Neural cell (in vitro differentiated cells): Measurements from ENCODE around the gene C18orf54. TPM values are rescaled to one million over a fixed set of nuclear protein-coding genes. Genes with fewer than 3 reads are reported as not detected.
"Not testable (repeated sequence)": the region's sequence is repeated elsewhere in the genome, so short reads cannot be mapped to it uniquely, and the experiment has no call there.

Experiments used
- H2AFZ ChIP-seq: fragments of 200-600, 300-800 bp; sonication (generic), shearing (Covaris generic); 2 replicates; pipeline ENCODE4 v1.6.0; 2014; ENCODE audit warnings: low read depth, mild to moderate bottlenecking, antibody characterized with exemption, low read length, moderate library complexity
- H3F3A ChIP-seq: fragments of 200-600 bp; shearing (Covaris generic); 2 replicates; pipeline ENCODE4 v1.6.1; 2016; ENCODE audit warnings: mild to moderate bottlenecking, moderate library complexity, mixed read lengths, antibody characterized with exemption, low read length; ENCODE audit not compliant: insufficient read depth, poor library complexity, severe bottlenecking
- H3K27ac ChIP-seq: fragments of 200-600, 300-800 bp; sonication (generic), shearing (Covaris generic); 2 replicates; pipeline ENCODE4 v1.5.1; 2014; ENCODE audit warnings: mild to moderate bottlenecking, low read length, moderate library complexity
- H3K27me3 ChIP-seq: fragments of 300-800, 200-600 bp; sonication (generic), shearing (Covaris generic); 2 replicates; pipeline ENCODE4 v1.6.0; 2014; ENCODE audit warnings: mild to moderate bottlenecking, low read depth, low read length, moderate library complexity; ENCODE audit not compliant: insufficient read depth
- H3K36me3 ChIP-seq: fragments of 300-800, 200-600 bp; sonication (generic), shearing (Covaris generic); 2 replicates; pipeline ENCODE4 v1.5.1; 2014; ENCODE audit warnings: mild to moderate bottlenecking, antibody characterized with exemption, low read length, moderate library complexity; ENCODE audit not compliant: insufficient read depth
- H3K4me2 ChIP-seq: fragments of 300-800, 200-600 bp; sonication (generic), shearing (Covaris generic); 2 replicates; pipeline ENCODE4 v1.6.0; 2014; ENCODE audit warnings: mild to moderate bottlenecking, low read length
- H3K4me3 ChIP-seq: fragments of 300-800, 200-600 bp; sonication (generic), shearing (Covaris generic); 2 replicates; pipeline ENCODE4 v1.5.1; 2014; ENCODE audit warnings: mild to moderate bottlenecking, low read length, moderate library complexity
- H3K79me2 ChIP-seq: fragments of 200-600 bp; shearing (Covaris generic); replicated peaks from 2 replicates; pipeline ENCODE4 v1.6.0; 2014; ENCODE audit warnings: mild to moderate bottlenecking, low read length, moderate library complexity; ENCODE audit not compliant: insufficient read depth
- H3K9ac ChIP-seq: fragments of 300-800, 200-600 bp; sonication (generic), shearing (Covaris generic); 2 replicates; pipeline ENCODE4 v1.6.1; 2016; ENCODE audit warnings: mild to moderate bottlenecking, low read length, mixed read lengths
- H3K9me2 ChIP-seq: fragments of 200-600 bp; shearing (Covaris generic); 2 replicates; pipeline ENCODE4 v1.6.1; 2016; ENCODE audit warnings: mild to moderate bottlenecking, low read length, mixed read lengths; ENCODE audit not compliant: insufficient read depth
- H3K9me3 ChIP-seq: fragments of 200-600, 300-800 bp; sonication (generic), shearing (Covaris generic); 2 replicates; pipeline ENCODE4 v1.6.1; 2016; ENCODE audit warnings: mild to moderate bottlenecking, mixed run types, low read length, moderate library complexity, mixed read lengths
- H4K20me1 ChIP-seq: fragments of 200-600 bp; shearing (Covaris generic); 2 replicates; pipeline ENCODE4 v1.6.1; 2016; ENCODE audit warnings: mild to moderate bottlenecking, mixed run types; ENCODE audit not compliant: insufficient read depth
- EP300 ChIP-seq: fragments of 450-650 bp; conservative IDR thresholded peaks from 2 replicates; pipeline ENCODE4 v1.6.1; 2014; ENCODE audit warnings: antibody characterized with exemption, mild to moderate bottlenecking, moderate library complexity; ENCODE audit not compliant: poor library complexity, severe bottlenecking
- EZH2 ChIP-seq: fragments of 200-600, 300-800 bp; shearing (Covaris generic), sonication (generic); IDR thresholded peaks from 2 replicates; pipeline ENCODE4 v1.6.1; 2014; ENCODE audit warnings: antibody characterized with exemption, low read length, borderline replicate concordance, mild to moderate bottlenecking; ENCODE audit not compliant: insufficient read depth, poor library complexity, severe bottlenecking
- MXI1 ChIP-seq: fragments of 450-650 bp; conservative IDR thresholded peaks from 2 replicates; pipeline ENCODE4 v1.6.1; 2014; ENCODE audit warnings: antibody characterized with exemption, mild to moderate bottlenecking; ENCODE audit not compliant: poor library complexity, severe bottlenecking
- POLR2AphosphoS5 ChIP-seq: IDR thresholded peaks from 2 replicates; pipeline ENCODE4 v1.6.1; 2012
- RAD21 ChIP-seq: fragments of 450-650 bp; conservative IDR thresholded peaks from 2 replicates; pipeline ENCODE4 v1.6.1; 2014; ENCODE audit warnings: antibody characterized with exemption, mild to moderate bottlenecking, moderate library complexity
- SMC3 ChIP-seq: fragments of 450-650 bp; conservative IDR thresholded peaks from 2 replicates; pipeline ENCODE4 v1.6.1; 2014; ENCODE audit warnings: antibody characterized with exemption, mild to moderate bottlenecking, moderate library complexity; ENCODE audit not compliant: poor library complexity
- TAF1 ChIP-seq: IDR thresholded peaks from 2 replicates; pipeline ENCODE4 v1.6.1; 2012; ENCODE audit warnings: low read depth
- polyA minus RNA-seq: library from RNA; depleted of rRNA, polyadenylated mRNA; stranded (reverse); fragments of >200 nt; gene quantifications from 2 replicates; pipeline ENCODE4 v1.2.3, GENCODE V29; 2014
- polyA plus RNA-seq: library from polyadenylated mRNA; depleted of rRNA; stranded (reverse); fragments of >200 nt; gene quantifications from 2 replicates; pipeline ENCODE4 v1.2.3, GENCODE V29; 2014
- TF ChIP-seq, protein P1 (sequence below): IDR thresholded peaks from 2 replicates; pipeline ENCODE4 v1.6.1; 2012; ENCODE audit warnings: borderline replicate concordance
- TF ChIP-seq, protein P2 (sequence below): fragments of 450-650 bp; IDR thresholded peaks from 2 replicates; pipeline ENCODE4 v1.5.1; 2014; ENCODE audit warnings: antibody characterized with exemption, mild to moderate bottlenecking, moderate library complexity; ENCODE audit not compliant: poor library complexity, severe bottlenecking

The C18orf54 gene
- 2.2 and 2.3 TPM in 2 replicates for polyA plus RNA-seq
- 3.4 and 4.9 TPM in 2 replicates for polyA minus RNA-seq

DNA sequence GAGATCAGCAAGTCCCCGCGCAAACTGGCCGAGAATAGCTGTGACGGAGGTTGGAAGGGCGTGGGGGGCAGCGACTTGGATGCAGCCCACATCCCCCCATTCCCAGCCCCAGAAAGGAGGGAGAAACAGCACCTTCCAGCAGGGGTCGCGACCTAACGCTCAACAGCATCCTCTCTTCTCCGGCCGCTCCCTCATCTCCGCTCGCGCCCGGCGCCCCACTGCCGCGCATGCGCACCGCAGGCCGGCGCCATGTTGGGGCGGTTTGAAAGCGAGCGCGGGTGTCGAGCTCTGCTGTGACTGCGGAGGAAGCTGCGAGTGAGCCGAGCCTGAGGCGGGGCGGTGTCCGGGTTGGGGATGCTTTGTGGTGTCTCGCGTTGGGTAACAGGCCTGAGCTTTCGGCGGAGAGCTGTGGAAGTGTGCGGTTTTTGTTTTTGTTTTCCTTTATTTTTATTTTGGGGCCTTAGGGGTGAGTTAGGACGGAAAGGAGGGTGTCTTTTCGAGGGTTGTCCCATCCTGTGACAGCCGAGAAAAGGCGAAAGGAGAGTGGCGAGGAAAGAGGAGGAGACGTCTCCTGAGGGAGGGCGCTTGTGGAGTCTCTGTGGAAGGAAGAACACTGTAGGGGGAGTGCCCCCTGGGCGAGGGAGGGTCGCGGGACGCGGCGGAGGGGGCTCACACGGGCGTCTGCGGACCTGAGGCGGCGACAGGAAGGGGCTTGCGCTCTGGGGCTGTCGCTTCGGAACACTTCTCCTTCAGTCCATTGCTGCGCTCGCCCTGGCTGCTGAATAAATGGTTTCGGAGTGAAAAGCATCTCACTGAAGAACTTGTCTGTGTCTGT lies at the start of gene C18orf54, which contains the start of gene STARD6:
TSS of gene C18orf54 (plus strand) at position 247 of the 835 bp plus-strand sequence. CDS start 2,667 bp downstream, outside the sequence.
TSS of gene STARD6 (minus strand) at position 199 of the 835 bp plus-strand sequence. CDS start 3,285 bp downstream, outside the sequence.
- Histone ChIP-seq H3K9me3 (no peaks in the 10 kb centered on the region), H3K9ac (peak within 1 kb of the TSS; percentile 79), H2AFZ (peak within 1 kb of the TSS; percentile 68), H3K4me2 (peak within 1 kb of the TSS; percentile 89), H3K4me3 (peak within 1 kb of the TSS; percentile 79), H3K9me2 (no peaks in the 10 kb centered on the region), H3K27ac (peak within 1 kb of the TSS; percentile 66), H3K27me3 (no peaks in the 10 kb centered on the region), H3F3A (no peaks in the 10 kb centered on the region), H3K36me3 (no peaks in the 10 kb centered on the region), H3K79me2 (peaks cover 10% of the 10 kb centered on the region), H4K20me1 (no peaks in the 10 kb centered on the region)
- no peak for TF ChIP-seq EZH2
- TF ChIP-seq, protein P1, sequence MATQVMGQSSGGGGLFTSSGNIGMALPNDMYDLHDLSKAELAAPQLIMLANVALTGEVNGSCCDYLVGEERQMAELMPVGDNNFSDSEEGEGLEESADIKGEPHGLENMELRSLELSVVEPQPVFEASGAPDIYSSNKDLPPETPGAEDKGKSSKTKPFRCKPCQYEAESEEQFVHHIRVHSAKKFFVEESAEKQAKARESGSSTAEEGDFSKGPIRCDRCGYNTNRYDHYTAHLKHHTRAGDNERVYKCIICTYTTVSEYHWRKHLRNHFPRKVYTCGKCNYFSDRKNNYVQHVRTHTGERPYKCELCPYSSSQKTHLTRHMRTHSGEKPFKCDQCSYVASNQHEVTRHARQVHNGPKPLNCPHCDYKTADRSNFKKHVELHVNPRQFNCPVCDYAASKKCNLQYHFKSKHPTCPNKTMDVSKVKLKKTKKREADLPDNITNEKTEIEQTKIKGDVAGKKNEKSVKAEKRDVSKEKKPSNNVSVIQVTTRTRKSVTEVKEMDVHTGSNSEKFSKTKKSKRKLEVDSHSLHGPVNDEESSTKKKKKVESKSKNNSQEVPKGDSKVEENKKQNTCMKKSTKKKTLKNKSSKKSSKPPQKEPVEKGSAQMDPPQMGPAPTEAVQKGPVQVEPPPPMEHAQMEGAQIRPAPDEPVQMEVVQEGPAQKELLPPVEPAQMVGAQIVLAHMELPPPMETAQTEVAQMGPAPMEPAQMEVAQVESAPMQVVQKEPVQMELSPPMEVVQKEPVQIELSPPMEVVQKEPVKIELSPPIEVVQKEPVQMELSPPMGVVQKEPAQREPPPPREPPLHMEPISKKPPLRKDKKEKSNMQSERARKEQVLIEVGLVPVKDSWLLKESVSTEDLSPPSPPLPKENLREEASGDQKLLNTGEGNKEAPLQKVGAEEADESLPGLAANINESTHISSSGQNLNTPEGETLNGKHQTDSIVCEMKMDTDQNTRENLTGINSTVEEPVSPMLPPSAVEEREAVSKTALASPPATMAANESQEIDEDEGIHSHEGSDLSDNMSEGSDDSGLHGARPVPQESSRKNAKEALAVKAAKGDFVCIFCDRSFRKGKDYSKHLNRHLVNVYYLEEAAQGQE: peak; percentile 79
- peak; percentile 61 for TF ChIP-seq SMC3
- peak; percentile 95 for TF ChIP-seq MXI1
- TF ChIP-seq TAF1: peak; percentile 71
- peak; percentile 21 for TF ChIP-seq EP300
- peak; percentile 54 for TF ChIP-seq RAD21
- TF ChIP-seq, protein P2, sequence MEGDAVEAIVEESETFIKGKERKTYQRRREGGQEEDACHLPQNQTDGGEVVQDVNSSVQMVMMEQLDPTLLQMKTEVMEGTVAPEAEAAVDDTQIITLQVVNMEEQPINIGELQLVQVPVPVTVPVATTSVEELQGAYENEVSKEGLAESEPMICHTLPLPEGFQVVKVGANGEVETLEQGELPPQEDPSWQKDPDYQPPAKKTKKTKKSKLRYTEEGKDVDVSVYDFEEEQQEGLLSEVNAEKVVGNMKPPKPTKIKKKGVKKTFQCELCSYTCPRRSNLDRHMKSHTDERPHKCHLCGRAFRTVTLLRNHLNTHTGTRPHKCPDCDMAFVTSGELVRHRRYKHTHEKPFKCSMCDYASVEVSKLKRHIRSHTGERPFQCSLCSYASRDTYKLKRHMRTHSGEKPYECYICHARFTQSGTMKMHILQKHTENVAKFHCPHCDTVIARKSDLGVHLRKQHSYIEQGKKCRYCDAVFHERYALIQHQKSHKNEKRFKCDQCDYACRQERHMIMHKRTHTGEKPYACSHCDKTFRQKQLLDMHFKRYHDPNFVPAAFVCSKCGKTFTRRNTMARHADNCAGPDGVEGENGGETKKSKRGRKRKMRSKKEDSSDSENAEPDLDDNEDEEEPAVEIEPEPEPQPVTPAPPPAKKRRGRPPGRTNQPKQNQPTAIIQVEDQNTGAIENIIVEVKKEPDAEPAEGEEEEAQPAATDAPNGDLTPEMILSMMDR: peak; percentile 76
- peak; percentile 71 for TF ChIP-seq POLR2AphosphoS5

DNA sequence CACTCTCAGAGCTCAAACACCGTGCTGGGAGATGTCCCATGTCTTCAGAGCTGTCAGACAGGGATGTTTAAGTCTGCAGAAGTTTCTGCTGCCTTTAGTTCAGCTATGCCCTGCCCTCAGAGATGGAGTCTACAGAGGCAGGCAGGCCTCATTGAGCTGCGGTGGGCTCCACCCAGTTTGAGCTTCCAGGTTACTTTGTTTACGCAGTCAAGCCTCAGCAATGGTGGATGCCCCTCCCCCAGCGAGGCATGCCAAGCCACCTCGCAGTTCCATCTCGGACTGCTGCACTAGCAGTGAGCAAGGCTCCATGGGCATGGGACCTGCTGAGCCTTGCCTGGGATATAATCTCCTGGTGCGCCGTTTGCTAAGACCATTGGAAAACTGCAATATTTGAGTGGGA lies 48.1 kb upstream of the C18orf54 start:
- H3K27ac ChIP-seq, H3K27me3 ChIP-seq, H2AFZ ChIP-seq, H3K9me3 ChIP-seq, H3K9ac ChIP-seq, H3K79me2 ChIP-seq, H4K20me1 ChIP-seq, H3K4me3 ChIP-seq, H3F3A ChIP-seq, H3K9me2 ChIP-seq, H3K36me3 ChIP-seq, H3K4me2 ChIP-seq: not testable (repeated sequence)
